Measurements from ENCODE around the gene RNF115. TPM values are rescaled to one million over a fixed set of nuclear protein-coding genes. Genes with fewer than 3 reads are reported as not detected.
"Not testable (repeated sequence)": the region's sequence is repeated elsewhere in the genome, so short reads cannot be mapped to it uniquely, and the experiment has no call there.

The RNF115 gene
- total RNA-seq, 2 experiments from 2014 or later: 14.3 to 15.5 TPM

- H3K27me3 Mint-ChIP-seq, H3K4me3 Mint-ChIP-seq, DNase-seq, H3K9me3 Mint-ChIP-seq, H3K27ac Mint-ChIP-seq: not testable (repeated sequence)
- Mint-ChIP-seq H3K4me1 (peaks cover 15% of the 10 kb centered on the region), H3K36me3 (peaks cover 15% of the 10 kb centered on the region)
These were observed 55.9 kb downstream of the RNF115 start for GRCh38 chr1:145768004-145768403.

- not testable (repeated sequence) for DNase-seq, H3K27ac Mint-ChIP-seq, H3K9me3 Mint-ChIP-seq, H3K4me1 Mint-ChIP-seq, H3K27me3 Mint-ChIP-seq, H3K4me3 Mint-ChIP-seq
- peaks cover 16% of the 10 kb centered on the region for H3K36me3 Mint-ChIP-seq
These were observed 57.0 kb downstream of the RNF115 start for GRCh38 chr1:145766926-145767325.

GRCh38 chr1:145765585-145766360 lies 58.1 kb downstream of the RNF115 start:
- H3K4me3 Mint-ChIP-seq, H3K4me1 Mint-ChIP-seq, H3K27me3 Mint-ChIP-seq, H3K9me3 Mint-ChIP-seq, DNase-seq, H3K27ac Mint-ChIP-seq: not testable (repeated sequence)
- peaks cover 26% of the 10 kb centered on the region for H3K36me3 Mint-ChIP-seq

- not testable (repeated sequence) for DNase-seq, H3K27me3 Mint-ChIP-seq, H3K9me3 Mint-ChIP-seq, H3K27ac Mint-ChIP-seq, H3K4me1 Mint-ChIP-seq, H3K4me3 Mint-ChIP-seq
- H3K36me3 Mint-ChIP-seq: peaks cover 31% of the 10 kb centered on the region
These were observed 58.8 kb downstream of the RNF115 start for GRCh38 chr1:145765127-145765526.

- peaks cover 35% of the 10 kb centered on the region for H3K36me3 Mint-ChIP-seq
- not testable (repeated sequence) for H3K27ac Mint-ChIP-seq, H3K9me3 Mint-ChIP-seq, H3K4me1 Mint-ChIP-seq, H3K27me3 Mint-ChIP-seq, H3K4me3 Mint-ChIP-seq, DNase-seq
These were observed 59.5 kb downstream of the RNF115 start for GRCh38 chr1:145764231-145764940.

GRCh38 chr1:145762001-145762400 lies 61.9 kb downstream of the RNF115 start:
- H3K9me3 Mint-ChIP-seq: not testable (repeated sequence)

GRCh38 chr1:145761498-145761897 lies 62.4 kb downstream of the RNF115 start:
- not testable (repeated sequence) for H3K9me3 Mint-ChIP-seq

More at GRCh38 chr1:145762001-145762400, 61.9 kb downstream of the RNF115 start:
- not testable (repeated sequence) for H3K27me3 Mint-ChIP-seq, H3K4me3 Mint-ChIP-seq, DNase-seq, H3K27ac Mint-ChIP-seq
- H3K36me3 Mint-ChIP-seq: peaks cover 33% of the 10 kb centered on the region
- H3K4me1 Mint-ChIP-seq: peaks cover 11% of the 10 kb centered on the region

GRCh38 chr1:145760395-145760949 lies 63.4 kb downstream of the RNF115 start:
- H3K9me3 Mint-ChIP-seq, DNase-seq, H3K27ac Mint-ChIP-seq, H3K4me3 Mint-ChIP-seq, H3K27me3 Mint-ChIP-seq: not testable (repeated sequence)
- H3K36me3 Mint-ChIP-seq: peaks cover 35% of the 10 kb centered on the region
- H3K4me1 Mint-ChIP-seq: peaks cover 13% of the 10 kb centered on the region

More at GRCh38 chr1:145761498-145761897, 62.4 kb downstream of the RNF115 start:
- not testable (repeated sequence) for H3K4me3 Mint-ChIP-seq, H3K27ac Mint-ChIP-seq, H3K27me3 Mint-ChIP-seq, DNase-seq
- Mint-ChIP-seq H3K36me3 (peaks cover 33% of the 10 kb centered on the region), H3K4me1 (peaks cover 11% of the 10 kb centered on the region)

GRCh38 chr1:145759721-145760120 lies 64.2 kb downstream of the RNF115 start:
- Mint-ChIP-seq H3K27ac (no peak overlapping the region), H3K9me3 (peaks cover 7% of the 10 kb centered on the region), H3K4me1 (peaks cover 13% of the 10 kb centered on the region), H3K36me3 (peaks cover 33% of the 10 kb centered on the region), H3K27me3 (no peaks in the 10 kb centered on the region), H3K4me3 (no peak overlapping the region)
- no peak for DNase-seq

- H3K27me3 Mint-ChIP-seq: no peaks in the 10 kb centered on the region
- DNase-seq: no peak
- H3K27ac Mint-ChIP-seq: no peak overlapping the region
- H3K36me3 Mint-ChIP-seq: peaks cover 33% of the 10 kb centered on the region
- H3K9me3 Mint-ChIP-seq: peaks cover 7% of the 10 kb centered on the region
- H3K4me3 Mint-ChIP-seq: no peak overlapping the region
- peaks cover 13% of the 10 kb centered on the region for H3K4me1 Mint-ChIP-seq
These were observed 65.3 kb downstream of the RNF115 start for GRCh38 chr1:145758575-145758974.

GRCh38 chr1:145758116-145758515 lies 65.8 kb downstream of the RNF115 start:
- H3K4me1 Mint-ChIP-seq: peaks cover 13% of the 10 kb centered on the region
- H3K4me3 Mint-ChIP-seq: no peak overlapping the region
- DNase-seq: no peak
- H3K36me3 Mint-ChIP-seq: peaks cover 33% of the 10 kb centered on the region
- no peaks in the 10 kb centered on the region for H3K27me3 Mint-ChIP-seq
- H3K9me3 Mint-ChIP-seq: peaks cover 7% of the 10 kb centered on the region
- H3K27ac Mint-ChIP-seq: no peak overlapping the region

- Mint-ChIP-seq H3K27me3 (no peaks in the 10 kb centered on the region), H3K4me3 (no peak overlapping the region), H3K27ac (no peak overlapping the region), H3K4me1 (peaks cover 15% of the 10 kb centered on the region), H3K9me3 (peaks cover 7% of the 10 kb centered on the region), H3K36me3 (peaks cover 29% of the 10 kb centered on the region)
- no peak for DNase-seq
These were observed 66.5 kb downstream of the RNF115 start for GRCh38 chr1:145757420-145757819.

GRCh38 chr1:145751491-145752037 lies 72.3 kb downstream of the RNF115 start:
- no peak for DNase-seq
- H3K27me3 Mint-ChIP-seq: no peaks in the 10 kb centered on the region
- no peak overlapping the region for H3K27ac Mint-ChIP-seq
- no peak overlapping the region for H3K4me3 Mint-ChIP-seq
- peaks cover 13% of the 10 kb centered on the region for H3K4me1 Mint-ChIP-seq
- no peaks in the 10 kb centered on the region for H3K9me3 Mint-ChIP-seq
- H3K36me3 Mint-ChIP-seq: peaks cover 16% of the 10 kb centered on the region

GRCh38 chr1:145750426-145750825 lies 73.5 kb downstream of the RNF115 start:
- no peak overlapping the region for H3K4me3 Mint-ChIP-seq
- DNase-seq: no peak
- peaks cover 11% of the 10 kb centered on the region for H3K4me1 Mint-ChIP-seq
- no peak overlapping the region for H3K27ac Mint-ChIP-seq
- H3K27me3 Mint-ChIP-seq: no peaks in the 10 kb centered on the region
- H3K36me3 Mint-ChIP-seq: peaks cover 14% of the 10 kb centered on the region
- no peaks in the 10 kb centered on the region for H3K9me3 Mint-ChIP-seq

Data from activated naive CD8-positive, alpha-beta T cell treated with anti-CD3 and anti-CD28 coated beads for 36 hours (primary cell).